GM21447 (cell line): ENCODE results near the gene SNX8.
"Not testable (repeated sequence)": the region's sequence is repeated elsewhere in the genome, so short reads cannot be mapped to it uniquely, and the experiment has no call there.

Experiments used
- ATAC-seq: cut with Tn5 transposase; IDR thresholded peaks from one replicate; pipeline ENCODE4 v1.9.1; 2021; ENCODE audit not compliant: unreplicated experiment

Gene SNX8

DNA sequence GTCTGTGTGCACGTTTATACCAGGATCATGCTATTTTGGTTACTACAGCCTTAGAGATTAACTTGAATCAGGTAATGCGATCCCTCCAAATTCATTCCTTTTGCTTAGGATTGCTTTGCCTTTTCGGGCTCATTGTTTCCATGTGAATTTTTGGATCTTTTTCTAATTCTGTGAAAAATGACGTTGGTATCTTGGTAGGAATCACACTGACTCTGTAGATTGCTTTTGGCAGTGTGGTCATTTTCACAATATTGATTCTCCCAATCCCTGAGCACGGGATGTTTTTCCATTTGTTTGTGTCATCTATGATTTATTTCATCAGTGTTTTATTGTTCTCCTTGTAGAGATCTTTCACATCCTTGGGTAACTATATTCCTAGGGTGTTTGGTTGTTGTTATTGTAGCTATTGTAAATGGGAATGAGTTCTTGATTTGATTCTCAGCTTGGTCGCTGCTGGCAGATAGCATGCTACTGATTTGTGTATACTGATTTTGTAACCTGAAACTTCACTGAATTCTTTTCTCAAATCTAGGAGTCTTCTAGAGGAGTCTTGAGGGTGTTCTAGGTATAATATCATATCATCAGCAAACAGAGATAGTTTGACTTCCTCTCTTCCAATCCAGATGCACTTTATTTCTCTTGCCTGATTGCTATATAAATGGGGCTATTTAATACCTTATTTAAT lies 18.2 kb downstream of the SNX8 start:
- ATAC-seq = no peak

DNA sequence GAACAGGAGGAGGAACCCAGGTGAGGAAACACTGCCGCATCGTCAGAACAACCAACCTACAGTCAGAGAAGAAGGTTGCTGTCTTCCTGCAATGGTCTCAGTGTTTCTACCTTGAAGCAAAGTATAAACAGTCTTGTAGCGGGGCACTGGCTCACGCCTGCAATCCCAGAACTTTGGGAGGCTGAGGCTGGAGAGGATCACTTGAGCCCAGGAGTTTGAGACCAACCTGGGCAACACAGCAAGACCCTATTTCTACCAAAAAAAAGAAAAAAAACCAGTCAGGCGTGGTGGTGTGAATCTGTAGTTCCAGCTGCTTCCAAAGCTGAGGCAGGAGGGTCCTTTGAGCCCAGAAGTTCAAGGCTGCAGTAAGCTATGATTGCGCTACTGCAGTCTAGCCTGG lies 23.4 kb downstream of the SNX8 start:
- no peak for ATAC-seq

DNA sequence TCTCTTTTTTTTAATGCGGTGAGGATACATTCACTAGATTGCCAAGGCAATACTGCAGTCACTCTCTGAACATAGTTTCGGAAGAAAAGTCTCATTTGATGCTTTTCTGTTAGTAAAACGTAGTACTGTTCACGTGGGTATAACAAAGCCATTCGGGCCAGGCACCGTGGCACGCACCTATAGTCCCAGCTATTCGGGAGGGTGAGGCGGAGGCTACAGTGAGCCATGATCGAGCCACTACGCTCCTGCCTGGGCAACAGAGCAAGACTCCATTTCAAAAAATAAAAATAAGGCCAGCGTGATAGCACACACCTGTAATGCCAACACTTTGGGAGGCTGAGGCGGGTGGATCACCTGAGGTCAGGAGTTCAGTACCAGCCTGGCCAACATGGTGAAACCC lies 24.6 kb downstream of the SNX8 start:
- ATAC-seq = no peak

DNA sequence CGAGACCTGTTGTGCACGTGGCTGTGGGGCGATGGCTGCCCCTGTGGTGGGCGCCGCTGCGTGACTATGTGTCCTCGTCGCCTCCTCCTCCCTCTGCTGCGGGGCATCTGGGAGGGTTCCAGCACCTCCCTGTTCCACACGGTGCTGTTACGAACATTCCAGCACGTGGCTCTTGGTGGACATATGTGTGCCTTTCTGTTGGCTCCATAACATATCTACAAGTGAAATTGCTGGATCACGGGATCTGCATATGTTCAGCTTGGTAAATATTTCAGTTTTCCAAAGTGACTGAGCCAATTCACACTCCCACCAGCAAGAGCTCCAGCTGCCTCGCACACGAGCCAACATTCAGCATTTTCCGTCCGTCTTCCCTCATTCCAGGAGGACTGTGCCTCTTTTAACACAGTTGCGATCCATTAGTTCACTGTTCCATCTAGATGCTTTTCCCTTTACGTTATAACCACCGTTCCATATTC lies 25.1 kb downstream of the SNX8 start:
- no peak for ATAC-seq

DNA sequence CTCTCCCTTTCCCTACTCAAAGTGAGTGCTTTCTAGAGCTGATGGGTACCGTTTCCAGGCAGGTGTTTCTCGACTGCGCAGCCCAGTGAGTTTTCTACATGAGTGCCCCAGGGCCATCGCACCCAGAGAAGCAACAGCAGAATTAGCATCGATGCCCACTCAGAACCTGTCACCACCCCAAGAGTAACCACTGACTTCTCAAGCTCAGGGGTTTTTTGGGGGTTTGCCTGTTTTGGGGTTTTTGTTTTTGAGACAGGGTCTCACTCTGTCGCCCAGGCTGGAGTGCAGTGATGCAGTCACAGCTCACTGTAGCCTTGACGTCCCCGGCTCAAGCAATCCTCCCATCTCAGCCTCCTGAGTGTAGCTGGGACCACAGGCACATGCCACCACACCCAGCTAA lies 25.7 kb downstream of the SNX8 start:
- ATAC-seq = peak; percentile 81

DNA sequence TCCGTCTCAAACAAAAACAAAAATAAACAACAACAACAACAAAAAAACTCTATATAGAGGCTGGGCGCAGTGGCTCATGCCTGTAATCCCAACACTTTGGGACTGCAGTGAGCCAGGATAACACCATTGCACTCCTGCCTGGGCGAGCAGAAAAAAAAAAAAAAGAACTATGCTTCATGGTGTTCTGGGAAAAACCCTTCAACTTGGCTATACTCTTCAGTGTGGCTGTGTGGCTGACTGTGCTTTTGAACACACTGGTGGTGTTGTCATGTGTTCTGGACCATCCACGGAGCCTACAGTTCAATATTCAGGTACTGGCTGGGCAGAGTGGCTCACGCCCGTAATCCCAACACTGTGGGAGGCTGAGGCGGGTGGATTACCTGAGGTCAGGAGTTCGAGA lies 26.5 kb downstream of the SNX8 start:
- no peak for ATAC-seq

DNA sequence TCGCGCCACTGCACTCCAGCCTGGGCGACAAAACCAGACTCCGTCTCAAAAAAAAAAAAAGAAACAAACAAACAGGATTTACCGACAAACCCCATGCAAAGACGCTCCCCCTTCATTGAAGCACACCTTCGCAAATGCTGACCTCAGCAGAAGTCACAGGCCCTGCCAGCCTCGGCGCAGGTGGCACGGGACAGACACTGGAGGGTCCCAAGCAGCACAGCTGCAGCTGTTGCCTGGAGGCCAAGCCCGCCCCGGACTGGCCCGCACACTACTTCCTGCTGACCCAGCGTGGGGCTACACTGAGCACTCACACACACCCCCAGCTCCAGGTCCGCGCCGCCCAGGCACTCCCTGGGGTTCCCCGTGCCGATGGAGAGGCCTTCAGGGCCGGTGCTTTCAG lies 31.2 kb downstream of the SNX8 start:
- ATAC-seq = no peak

DNA sequence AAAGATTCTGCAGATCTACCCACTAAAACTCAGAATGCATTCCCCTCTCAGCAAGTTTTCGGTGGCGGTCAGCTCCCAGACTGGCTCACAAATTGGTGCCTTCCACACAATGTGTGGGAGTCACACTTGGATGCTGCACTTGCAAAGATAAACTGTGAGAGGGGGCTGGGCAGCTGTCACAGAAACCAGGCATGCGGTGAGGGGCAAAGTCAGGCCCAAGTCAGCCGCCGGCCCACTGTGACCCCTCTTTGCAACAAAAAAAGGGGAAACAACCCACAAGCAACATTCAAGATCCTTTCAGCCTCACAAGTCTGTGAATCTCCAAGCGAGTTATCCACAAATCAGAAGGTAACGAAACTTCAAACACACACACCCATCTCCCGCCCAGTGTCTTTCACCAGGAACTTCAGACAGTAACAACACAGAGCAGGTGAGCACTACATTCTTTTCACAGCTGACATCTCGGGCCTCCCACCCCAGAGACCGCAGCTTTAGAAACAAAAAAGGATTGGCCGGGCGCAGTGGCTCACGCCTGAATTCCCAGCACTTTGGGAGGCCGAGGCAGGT lies 32.0 kb downstream of the SNX8 start:
- no peak for ATAC-seq

DNA sequence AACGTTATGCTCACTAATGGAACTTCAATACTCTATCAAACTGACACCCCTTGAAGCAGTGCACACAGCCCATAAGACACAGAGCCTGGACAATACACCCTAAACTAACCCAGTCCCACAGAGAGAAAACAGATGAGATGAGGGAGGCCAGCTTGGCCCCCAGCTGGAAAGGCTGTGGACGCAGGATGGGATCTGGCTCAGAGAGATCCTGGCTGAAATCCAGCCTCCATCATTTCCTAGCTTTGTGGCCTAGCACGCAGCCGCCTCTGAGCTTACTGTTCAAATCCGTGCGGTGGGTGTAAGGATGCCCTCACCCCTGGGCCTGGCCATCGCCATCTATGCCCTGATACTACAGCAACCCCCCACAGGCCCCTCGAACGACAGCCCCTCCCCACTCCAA lies 32.7 kb downstream of the SNX8 start:
- ATAC-seq = no peak

DNA sequence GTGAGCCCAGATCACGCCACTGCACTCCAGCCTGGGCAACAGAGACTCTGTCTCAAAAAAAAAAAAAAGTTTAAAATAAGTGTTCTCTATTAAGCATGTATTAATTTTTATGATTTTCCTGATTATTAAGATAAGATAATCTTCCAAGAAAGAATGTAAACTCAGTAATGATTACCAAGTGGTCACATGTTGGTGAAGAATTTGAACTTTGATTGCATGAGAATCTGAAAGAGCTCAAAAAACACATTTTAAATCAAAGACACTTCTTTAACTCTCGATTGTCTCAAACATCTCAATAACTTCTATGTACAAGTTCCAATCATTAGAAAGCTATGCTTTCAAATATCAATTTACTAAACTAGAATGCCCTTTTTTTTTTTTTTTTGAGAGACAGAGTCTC lies 33.8 kb downstream of the SNX8 start:
- ATAC-seq = no peak

DNA sequence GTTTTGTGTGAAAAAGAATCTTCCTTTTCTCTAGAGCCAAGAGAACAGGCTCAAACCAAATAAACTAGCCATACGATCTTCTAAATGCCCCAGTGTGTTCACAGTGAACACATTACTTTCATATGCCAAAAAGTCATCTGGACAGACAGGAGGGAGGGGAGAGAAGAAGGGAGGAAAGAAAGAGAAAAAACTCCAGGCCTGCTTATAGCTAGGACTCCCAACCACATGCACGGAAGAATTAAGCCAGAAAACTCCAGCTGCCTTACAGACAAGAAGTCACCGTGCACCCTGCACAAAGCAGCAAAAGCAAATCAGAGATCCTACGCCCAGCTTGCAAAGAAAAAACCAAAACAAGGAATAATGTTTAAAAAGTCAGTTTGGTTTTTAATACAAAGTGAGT lies 34.3 kb downstream of the SNX8 start:
- no peak for ATAC-seq

DNA sequence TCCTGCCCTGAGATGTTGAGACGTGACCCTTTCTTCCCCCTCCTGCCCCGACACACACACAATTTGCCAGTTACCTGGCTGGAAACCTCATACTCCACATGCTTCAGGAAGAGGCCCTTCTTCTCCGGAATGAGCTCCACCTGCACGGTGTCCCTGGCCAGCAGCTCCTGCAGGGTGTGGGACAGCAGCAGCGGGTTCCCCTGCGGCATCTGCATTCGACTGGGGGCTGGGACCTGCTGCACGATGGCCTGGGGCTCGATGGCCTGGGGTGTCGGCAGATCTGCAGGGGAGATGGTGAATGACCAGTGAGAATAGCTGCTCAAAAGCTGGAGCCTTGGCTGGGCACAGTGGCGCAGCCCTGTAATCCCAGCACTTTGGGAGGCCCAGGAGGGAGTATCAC lies 36.2 kb downstream of the SNX8 start:
- ATAC-seq = no peak

DNA sequence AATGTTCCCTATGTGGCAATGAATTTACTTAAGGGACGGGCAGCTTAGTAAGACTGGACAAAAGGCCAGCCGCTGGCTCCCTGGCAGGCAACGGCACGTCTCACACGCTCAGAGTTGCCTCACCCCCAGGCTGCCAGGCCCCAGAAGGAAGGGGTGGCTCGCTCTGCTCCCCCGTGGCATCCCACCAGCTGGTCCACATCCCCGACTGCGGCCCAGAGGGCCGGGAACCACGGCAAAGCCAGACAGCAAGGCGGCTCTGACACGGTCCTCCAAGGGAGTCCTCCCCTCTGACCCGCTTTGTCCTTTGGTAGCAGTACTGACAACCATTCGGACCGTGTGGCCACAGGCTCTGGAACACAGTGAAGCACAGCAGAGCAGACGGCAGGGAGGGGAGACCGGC lies 38.1 kb downstream of the SNX8 start:
- ATAC-seq = no peak

DNA sequence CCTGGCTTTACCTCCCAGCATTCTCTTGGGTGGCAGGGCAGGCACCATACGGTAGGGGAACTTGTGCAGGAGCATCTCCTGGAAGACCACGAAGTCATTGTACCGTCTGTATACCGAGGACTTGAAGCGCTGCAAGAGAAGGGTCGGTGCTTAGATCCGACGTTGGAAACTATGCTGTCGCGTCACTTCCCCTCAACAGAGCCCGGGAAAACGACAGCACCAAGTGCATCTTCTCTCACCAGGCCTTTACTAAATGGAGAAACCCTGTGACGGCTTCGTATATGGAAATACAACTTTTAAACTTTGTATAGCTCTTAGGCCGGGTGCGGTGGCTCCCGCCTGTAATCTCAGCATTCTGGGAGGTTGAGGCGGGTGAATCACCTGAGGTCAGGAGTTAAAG lies 39.1 kb downstream of the SNX8 start:
- ATAC-seq = no peak

DNA sequence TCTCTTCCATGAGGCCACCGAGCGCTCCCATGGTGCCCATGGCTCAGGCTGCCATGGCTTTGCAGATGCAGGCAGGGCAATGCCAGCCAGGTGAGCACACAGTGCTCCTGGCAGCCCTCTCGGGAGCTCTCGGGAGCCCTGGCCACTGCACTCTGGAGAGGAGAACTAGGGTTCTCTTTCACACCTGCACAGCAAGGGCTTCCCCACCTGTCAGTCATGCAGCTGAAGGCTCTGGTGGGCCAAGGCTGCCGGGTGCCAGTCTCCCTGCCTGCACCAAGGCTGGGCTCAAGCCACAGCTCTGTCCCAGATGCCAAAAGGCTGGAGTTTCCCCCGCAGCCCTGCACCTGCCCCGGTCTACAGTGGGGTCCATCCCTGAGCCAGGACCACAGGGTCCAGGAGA lies 39.6 kb downstream of the SNX8 start:
- ATAC-seq = no peak

DNA sequence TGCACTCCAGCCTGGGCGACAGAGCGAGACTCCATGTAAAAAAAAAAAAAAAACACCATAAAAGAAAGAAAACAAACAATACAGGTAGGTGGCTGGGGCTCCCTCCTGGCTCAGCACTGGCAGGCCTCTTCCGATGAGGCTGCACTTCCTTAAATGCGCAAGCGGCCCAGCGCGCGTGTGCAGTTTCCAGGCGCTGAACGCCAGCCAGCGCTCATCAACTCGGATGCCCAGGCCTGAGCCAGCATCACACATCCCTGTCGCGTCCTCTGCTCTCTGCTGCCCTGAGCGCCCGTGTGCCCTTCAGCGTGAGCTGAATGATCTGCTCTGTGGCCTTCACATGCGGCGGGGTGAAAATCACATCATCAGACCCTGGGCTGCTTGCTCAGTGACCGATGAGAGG lies 40.4 kb downstream of the SNX8 start:
- no peak for ATAC-seq

DNA sequence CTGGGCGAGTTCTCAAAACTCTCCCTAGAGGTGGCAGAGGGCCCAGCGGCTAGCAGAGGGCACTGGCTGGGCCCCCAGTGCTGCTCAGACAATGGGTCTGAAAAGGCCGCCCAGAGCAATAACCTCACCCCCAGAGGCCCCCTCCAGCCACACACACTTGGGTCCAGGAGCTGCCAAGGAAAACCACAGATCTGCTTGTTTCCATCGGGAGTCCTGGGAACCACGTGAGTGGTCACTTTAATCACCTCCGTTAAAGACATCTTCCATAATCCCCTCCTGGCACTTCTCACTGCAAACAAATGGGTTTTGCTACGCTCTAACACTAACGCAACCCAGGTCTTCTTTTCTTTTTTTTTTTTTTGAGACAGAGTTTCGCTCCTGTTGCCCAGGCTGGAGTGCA lies 42.2 kb downstream of the SNX8 start:
- ATAC-seq = no peak

DNA sequence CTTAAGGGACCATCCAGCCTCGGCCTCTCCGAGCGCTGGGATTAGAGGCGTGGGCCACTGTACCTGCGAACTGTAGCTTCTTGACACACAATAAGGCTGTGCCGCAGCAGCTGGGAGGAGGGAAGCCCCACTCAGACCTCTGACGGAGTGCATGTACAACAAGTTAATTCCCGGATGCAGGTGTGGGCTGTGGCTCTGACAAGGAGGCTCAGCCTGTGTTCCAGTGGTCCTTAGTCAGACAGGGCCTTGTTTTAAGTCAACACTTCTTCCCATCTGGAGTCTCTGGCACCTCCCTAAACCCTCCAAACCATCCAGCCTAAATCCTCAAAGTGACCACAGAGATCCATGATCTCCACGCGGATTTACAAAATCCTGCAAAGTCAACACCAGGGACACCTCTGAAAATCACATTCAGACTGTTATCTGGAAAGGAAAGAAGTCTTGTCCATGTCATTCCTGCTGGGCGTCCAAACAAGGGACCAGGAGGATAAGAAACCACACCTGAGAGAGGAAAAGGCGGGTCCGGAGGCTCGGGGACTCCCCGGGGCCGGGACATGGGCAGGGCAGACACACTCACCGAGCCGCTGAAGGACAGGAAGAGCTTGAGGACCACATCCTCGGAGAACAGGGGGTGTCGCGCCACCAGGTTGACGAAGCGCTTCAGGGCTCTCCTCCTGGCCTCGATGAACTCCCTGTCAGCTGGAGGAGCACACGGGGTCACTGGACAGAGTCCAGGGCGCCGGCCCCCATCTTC lies 42.8 kb downstream of the SNX8 start:
- no peak for ATAC-seq

DNA sequence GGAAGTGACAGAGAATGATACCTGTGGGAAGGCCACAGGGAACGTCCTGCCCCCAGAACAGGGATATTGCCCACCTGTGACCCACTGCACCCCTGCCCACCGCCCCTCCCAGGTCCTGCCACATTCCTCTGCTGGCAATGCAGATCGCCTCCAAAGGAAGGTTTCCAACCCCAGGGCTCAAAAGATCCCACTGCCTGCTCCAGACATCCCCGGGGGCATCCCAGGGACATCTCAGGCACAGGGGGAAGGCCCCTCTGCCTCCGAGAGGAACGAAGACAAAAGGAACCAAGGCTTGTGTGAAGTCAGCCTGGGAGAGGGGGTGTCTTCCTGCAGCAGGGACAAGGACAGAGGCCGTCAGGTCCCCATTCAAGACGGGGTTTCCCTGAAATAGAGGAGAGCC lies 43.7 kb downstream of the SNX8 start:
- no peak for ATAC-seq

DNA sequence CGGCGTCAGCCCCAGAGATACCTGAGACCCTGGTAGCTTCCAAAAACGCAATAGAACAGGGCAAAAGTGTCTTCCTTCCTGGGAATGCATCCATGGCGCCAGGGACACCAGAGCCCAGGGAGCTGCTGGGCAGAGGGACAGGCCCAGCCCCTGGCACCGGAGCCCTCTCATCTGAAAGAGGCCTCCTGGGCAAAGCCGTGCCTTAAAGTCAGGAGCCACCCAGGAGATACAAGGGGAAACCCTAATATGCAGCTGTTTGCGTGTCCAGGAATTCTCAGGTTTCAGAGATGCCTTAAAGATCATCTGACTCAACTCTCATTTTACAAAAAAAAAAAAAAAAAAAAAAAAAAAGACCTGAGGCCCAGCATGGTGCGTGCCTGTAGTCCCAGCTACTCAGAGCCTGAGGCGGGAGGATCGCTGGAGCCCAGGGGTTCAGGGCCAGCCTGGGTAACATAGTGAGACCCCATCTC lies 44.2 kb downstream of the SNX8 start:
- no peak for ATAC-seq

DNA sequence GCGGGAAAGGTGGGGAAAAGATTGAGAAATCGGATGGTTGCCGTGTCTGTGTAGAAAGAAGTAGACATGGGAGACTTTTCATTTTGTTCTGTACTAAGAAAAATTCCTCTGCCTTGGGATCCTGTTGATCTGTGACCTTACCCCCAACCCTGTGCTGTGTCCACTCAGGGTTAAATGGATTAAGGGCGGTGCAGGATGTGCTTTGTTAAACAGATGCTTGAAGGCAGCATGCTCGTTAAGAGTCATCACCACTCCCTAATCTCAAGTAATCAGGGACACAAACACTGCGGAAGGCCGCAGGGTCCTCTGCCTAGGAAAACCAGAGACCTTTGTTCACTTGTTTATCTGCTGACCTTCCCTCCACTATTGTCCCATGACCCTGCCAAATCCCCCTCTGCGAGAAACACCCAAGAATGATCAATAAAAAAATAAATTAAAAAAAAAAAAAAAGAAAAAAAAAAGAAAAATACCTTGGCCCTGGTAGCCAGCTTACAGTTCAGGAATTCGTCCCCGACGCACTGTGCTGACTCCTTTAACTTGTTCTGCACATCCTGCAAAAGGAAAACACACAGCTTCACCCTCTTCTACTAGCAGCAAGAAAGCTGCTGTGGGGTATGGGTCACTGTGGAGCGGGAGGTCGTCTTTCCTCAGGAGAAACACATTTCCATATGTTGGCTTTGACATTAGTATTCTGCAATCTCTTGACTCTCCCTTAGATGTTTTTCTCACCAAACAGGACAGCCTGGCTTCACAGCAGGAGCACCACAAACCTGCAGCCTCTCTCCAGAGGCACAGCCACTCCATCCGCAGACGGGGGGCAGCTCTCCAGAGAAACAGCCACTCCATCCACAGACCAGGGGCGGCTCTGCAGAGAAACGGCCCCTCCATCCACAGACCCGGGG lies 44.9 kb downstream of the SNX8 start:
- ATAC-seq = not testable (repeated sequence)
